HG03571 (cell line): ENCODE measurements around the gene PRSS27.
A peak's percentile ranks its signal among the peaks of the same experiment; 100 is the strongest.
"Not testable (repeated sequence)": the region's sequence is repeated elsewhere in the genome, so short reads cannot be mapped to it uniquely, and the experiment has no call there.

Source experiments
- ATAC-seq: cut with Tn5 transposase; IDR thresholded peaks from one replicate; pipeline ENCODE4 v1.9.1; 2021; ENCODE audit not compliant: unreplicated experiment

Gene PRSS27

DNA sequence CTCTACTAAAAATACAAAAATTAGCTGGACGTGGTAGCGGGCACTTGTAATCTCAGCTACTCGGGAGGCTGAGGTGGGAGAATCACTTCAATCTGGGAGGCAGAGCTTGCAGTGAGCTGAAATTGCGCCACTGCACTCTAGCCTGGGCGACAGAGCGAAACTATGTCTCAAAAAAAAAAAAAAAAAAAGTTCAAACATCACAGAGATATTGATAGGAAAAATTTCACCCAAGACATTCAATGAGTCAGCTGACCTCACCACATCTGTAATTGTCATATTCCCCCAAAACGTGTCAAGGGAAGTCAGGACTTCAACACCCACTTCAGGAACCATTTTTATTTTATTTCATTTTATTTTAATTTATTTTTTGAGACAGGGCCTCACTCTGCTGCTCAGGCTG lies 8.0 kb upstream of the PRSS27 start:
- no peak for ATAC-seq

DNA sequence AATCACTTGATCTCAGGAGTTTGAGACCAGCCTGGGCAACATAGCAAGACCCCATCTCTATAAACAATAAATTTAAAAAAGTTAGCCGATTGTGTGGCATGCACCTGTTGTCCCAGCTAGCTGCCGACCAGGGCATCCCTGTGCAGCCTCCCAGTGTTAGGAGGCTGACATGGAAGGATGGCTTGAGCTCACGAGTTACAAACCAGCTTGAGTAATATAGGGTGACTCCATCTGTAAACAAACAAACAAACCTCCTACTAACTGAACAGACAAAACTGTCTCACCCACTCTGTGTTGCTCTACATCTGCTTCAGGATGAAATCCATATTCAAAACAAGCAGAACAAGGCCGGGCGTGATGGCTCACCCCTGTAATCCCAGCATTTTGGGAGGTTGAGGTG lies 6.9 kb upstream of the PRSS27 start:
- no peak for ATAC-seq

DNA sequence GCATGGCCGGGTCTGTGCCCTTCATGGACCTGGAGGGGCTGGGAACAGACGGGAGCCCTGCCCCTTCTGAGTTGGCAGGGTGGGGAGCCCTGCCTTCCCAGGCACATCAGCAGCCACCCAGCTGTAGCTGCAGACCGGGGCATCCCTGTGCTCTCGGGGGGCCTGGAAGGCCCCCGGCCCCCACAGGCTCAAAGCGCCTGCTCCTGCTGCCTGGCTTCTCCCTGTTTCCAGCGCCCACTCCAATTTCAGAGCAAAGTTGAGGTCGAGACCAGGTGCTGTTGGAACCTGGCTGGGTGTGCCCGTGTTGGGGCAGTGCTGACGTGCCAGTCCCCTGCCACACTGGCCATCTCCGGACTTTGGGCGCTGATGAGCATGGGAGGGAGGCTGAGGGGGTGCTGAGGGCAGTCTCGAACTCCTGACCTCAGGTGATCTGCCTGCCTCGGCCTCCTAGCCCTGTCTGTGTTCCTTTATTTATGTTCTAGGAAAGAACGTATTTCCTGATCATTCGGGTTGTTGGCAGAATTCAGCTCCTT lies 4.9 kb upstream of the PRSS27 start:
- no peak for ATAC-seq

DNA sequence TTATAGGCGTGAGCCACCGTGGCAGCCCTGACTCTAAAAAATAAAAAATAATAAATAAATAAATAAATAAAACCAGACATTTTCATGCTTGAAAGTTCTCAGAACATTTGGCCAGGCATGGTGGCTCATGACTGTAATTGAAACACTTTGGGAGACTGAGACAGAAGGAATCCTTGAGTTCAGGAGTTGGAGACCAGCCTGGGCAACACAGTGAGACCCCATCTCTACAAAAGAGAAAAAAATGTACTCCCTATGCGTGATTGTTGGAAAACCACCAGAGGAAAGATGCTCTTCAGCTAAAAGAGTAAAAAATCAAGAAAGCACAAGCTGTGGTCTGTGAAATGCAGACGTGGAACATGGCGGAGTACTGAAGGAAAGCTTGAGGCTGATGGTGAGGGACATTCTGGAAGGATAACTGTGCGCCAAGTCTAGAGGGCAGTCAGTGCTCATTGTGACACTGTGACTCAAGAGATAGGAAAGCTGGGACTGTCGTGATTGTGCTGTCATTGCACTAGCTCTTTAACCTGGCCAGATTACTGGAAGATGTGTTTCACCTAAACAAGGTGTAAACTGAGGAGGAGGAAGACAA lies 4.2 kb upstream of the PRSS27 start:
- no peak for ATAC-seq

DNA sequence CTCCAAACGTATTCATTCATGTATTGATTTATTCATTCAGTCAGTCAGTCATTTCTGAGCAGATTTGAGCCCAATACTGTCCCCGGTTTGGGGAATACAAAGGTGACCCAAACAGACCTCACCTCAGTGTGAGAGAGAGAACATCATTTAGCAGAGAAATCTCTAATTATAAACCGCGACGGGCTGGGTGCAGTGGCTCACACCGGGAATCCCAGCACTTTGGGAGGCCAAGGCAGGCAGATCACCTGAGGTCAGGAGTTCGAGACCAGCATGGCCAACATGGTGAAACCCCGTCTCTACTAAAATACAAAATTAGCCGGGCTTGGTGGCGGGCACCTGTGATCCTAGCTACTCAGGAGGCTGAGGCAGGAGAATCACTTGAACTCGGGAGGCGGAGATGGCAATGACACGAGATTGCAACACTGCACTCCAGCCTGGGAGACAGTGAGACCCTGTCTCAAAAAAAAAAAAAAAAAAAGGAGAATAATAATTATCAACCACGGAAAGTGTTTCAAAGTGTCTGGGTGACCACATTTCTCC lies 1.7 kb upstream of the PRSS27 start:
- not testable (repeated sequence) for ATAC-seq

DNA sequence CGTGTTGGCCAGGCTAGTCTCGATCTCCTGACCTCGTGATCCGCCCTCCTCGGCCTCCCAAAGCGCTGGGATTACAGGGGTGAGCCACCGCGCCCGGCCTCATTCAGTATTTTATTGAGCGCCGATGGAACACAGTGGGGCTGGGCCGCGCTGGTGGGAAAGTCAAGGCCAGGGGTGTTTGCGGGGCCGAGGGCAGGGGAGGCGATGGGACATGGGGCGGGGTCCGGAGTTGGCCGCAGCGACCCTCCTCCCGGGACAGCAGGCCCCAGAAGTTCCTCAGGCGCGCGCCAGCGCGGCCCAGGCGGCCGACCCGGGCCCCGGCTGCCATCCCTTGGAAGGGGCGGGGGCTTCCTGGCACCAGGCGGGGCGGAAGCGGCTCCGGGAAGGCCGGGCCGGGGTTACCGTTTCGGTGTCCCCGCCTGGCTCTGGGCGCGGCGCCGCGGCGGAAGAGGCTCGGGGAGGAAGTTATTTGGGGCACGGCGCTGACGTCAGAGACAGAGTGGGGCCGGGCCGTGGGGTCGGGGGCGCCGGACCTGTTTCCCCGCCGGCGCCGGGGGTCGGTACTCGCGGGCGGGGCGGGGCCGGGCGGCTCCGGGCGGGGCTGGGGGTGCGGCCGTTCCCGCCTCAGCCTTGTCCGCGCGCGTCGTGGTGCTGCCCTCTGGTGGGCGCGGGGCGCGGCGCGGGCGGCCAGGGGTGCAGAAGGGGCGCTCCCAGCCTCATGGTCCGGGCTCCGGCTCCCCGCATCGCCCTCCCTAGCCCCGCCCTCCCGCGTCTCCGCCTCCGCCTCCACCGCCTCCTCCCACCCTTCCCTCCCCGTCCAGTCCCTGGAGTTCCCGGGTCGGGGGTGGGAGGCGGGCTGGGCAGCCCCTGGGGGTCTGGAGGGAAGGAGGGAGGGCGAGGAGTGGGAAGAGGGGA lies 952 bp upstream of the PRSS27 start:
- ATAC-seq: peak; percentile 73

DNA sequence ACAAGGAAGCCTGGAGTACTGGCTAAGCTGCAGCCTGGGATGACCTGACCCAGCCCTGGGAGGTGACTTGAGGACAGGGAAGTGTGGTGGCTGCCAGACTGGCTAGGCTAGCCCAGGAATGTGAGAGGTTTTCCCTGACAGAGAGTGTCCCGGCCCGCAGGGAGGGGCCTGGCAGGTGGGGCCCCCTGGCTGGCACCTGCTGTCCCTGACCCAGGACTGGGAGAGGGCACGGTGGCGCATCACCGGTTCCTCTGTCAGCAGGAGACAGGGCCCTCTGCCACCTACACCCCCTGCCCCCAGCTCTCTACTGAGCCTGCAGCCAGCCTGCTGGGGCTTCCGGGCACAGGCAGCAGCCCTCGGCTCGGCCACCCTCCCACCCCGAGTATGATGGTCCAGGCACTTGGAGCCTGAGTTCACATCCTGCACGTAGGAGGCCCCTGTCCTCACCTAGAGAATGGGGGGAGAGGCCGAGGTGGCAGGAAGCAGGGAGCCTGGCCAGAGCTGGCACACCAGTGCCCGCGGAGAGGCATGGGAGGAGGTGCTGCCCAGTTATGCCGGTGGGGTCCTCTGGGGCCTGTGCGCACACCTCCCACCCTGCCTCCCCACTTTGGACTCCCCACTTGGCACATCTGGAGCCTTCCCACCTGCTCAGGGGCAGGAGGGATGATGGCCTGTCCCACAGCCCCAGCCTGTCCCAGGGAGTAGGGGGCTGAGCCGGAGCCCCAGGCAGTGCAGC lies 528 bp downstream of the PRSS27 start:
- no peak for ATAC-seq

DNA sequence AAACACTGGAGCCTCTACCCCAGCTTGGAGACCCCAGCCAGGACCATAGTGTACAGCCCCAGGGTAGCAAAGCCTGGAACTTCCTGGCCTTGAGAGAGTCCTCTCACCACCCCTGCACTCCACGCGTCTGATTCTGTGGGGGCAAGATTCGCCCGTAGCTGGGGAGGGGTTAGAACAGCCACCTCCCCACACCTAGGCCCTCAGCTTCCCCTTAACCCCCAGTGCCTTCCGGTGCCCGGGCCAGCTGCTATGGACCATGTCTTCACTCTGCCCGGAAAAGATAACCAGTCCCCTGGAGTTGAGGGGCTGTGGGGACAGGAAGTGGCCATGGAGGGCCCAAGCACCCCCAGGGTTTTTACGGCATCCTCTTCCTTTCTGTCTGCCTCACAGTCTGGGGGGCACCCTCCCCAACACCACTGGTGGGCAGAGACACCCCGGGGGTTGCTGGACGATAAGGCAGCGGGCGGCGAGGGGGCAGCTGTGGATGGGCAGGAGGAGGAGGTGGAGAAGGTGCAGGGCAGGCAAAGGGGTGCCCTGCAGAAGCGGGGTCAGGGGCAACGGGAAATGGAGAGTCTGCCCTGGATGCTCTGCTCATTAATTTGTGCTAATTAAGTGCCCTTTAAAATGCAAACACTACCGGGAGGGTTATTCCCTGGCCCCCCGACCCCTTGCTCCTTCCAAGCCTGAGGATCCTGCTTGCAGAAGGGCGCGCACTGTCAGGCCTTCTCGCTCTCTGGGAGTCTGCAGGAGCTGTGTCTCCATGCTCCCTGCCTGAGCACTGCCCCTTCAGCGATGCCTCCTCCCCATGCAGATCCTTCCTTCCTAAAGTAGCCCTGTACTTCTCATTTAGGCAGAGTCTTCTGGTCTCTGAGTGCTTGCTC lies 2.4 kb downstream of the PRSS27 start:
- no peak for ATAC-seq

DNA sequence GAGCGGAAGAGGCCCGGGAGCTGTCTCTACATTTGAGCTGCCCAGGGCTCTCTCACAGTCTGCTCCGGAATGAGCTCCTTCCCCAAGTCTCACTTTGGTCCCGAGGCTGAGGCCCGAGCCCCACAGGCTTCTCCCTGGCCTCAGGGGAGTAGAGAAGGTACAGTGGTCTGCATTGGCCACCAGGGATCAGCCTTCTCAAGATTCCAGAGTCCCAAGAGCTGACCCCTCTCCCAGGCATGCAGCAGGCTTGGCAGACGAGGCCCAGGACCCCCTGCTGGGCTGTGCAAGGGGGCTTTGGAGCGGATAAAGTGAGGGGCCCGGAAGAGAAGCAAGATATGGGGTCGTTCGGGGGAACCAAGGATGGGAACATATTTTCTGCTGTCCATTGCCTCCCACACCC lies 3.1 kb downstream of the PRSS27 start:
- ATAC-seq: no peak

DNA sequence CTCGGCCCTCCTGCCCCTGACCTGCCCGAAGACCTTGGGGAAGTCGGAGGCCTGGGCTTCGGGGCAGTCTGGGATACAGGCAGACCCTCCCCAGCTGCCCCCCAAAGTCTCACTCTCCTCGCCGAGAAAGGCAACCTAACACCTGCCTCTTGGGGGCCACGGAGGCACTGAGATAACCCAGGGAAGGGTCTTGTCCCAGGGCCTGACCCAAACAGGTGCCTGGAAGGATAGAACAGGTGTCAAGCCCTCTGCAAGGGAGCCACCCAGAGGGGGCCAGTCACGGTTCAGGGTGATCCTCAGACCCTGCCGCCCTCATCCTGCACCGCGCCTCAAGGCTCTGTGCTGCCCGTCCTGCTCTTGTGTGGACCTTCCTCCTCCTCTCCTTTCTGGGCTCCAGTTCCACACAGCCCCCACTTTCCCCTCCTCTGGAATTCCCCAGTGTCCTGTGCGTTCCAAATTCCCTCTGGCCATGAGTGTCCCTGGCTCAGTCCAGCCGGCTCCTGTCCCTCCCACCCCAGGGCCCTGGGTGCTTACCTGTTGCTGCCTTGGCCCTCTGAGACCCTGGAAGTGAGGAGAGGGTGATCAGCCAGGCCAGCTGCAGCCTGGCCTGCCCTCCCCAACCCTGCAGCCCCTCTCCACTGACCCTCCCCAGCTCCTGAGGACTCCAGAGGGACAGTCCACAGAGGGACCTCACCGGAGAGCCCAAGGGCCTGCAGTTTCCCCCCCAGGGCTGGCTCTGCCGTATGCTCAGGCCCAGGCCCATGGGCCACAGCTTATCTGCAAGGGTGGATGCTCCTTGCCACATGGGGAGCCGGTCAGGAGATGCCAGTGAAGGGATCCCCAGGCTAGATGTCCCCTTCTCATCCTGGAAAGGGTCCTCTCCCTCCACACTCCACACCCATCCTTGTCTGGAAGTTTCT lies 3.8 kb downstream of the PRSS27 start:
- no peak for ATAC-seq

DNA sequence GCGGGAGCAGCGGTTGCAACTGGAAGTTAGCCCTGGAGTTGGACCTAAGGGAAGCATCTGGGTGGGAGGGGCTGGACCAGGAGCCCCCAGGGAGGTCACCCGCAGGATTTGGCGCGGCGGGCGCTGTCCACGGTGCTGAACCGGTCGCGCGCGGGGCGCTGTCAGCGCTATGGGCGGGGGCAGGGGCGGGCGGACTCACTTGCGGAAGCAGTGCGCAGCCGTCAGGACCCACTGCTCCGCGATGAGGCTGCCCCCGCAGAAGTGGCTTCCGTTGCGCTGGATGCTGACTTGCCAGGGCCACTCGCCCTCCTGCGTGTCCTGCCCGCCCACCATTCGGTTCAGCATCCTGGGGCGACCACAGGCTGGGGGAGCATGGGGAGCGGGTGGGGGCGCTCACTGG lies 4.5 kb downstream of the PRSS27 start:
- no peak for ATAC-seq

DNA sequence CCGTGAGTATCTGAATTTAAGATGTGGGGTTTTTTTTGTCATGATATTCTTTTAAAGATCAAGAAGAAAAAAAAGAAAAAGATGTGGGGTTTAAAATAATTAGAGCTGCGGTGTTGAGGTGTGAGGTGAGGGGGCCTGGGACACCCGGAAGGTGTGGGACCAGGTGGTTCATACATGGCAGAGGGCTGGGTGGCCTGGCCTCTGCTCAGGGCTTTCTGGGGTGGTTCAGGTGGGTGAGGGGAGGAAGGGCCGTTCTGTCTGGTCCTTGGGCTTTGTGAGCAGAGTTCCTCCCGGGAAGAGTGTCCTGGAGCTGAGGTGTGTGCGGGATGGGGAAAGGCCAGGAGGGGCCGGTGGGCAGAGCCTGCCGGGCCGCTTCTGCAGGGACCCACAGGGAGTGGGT lies 5.0 kb downstream of the PRSS27 start:
- no peak for ATAC-seq

DNA sequence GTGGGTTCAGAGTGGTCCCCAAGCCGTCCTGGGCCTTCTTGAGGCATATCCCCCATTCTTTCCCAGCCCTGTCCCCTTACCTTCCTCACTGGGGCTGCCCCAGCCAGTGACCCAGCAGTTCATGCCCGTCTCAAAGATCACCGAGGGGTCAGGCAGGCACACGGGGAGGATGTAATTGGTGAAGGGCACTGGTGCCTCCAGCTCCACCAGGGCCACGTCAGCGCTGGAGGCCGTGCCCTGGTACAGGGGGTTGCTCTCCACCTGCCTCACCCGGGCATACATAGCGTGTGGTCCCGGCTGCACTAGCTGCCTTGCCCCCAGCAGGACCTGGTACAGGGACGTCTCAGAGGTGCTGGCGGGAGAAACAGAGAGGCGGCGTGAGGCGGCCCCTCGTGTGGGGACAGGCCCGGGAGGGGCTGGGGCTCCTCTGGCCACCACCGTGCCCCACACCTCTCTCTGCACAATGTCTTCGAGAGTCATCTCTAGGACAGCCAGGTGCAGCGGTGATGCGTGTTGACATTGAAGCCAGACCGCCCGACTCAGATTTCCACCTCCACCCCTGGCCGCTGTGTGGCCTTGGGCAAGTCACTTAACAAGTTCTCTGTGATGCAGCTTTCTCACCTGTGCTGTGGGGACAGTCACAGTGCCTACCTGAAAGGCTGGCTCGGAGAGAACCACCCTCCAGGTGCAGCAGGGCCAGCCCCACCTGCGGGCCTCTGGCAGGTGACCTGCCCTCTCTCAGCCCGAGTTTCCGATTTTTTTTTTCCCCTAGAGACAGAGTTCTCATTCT lies 5.8 kb downstream of the PRSS27 start:
- ATAC-seq: no peak

DNA sequence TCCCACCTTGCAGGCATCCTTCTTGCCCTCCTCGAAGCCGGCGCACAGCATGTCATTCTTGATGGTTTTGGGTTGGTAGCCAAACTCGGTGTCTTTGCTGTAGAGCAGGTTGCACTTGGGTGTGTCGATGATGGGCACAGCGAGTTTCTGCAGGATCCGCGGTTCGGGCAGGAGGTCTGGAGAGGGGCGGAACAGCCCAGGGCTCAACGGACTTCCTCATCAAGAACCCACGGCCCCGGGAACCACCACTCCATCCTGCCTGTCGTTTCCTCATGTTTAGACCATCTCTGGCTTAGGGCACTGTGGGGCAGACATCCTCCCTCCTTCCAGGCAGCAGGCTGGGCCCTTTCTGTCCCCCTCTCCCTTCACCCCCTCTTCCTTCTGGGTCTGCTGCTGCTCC lies 6.5 kb downstream of the PRSS27 start:
- no peak for ATAC-seq

DNA sequence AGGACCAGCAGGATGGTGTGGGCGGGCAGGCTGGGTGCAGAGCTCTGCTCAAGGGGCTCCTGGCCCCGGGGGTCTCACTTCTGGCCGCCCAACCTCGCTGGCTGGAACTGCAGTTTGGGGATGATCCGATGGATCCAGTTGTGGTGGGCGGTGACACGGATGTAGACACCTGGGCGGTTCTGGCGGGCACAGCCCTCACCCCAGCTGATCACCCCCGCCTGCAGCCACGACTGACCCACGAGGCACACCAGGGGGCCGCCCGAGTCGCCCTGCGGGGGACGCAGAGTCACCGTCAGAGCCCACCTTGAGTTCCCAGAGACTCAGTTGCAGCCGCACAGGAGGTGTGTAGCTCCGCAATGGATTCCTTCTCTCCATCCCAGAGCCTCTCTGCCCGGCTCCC lies 7.5 kb downstream of the PRSS27 start:
- no peak for ATAC-seq

DNA sequence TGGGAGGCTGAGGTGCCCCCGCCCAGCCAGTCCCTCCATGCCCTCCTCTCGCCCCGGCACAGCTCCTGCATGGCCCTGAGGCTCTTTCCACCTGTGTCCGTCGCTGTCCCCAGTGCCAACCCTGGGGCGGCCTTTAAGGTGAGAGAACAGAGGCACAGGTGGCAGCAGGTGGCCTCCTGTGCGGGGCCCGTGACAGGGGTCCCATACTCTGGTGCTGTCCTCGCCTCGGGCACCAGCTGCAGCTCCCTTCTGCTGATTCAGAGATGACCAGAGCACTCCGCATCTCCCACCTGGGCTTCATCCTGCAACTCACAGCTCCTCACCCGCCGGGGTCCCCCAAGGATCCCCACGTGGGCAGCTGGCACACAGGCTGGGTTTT lies 8.0 kb downstream of the PRSS27 start:
- ATAC-seq: no peak

DNA sequence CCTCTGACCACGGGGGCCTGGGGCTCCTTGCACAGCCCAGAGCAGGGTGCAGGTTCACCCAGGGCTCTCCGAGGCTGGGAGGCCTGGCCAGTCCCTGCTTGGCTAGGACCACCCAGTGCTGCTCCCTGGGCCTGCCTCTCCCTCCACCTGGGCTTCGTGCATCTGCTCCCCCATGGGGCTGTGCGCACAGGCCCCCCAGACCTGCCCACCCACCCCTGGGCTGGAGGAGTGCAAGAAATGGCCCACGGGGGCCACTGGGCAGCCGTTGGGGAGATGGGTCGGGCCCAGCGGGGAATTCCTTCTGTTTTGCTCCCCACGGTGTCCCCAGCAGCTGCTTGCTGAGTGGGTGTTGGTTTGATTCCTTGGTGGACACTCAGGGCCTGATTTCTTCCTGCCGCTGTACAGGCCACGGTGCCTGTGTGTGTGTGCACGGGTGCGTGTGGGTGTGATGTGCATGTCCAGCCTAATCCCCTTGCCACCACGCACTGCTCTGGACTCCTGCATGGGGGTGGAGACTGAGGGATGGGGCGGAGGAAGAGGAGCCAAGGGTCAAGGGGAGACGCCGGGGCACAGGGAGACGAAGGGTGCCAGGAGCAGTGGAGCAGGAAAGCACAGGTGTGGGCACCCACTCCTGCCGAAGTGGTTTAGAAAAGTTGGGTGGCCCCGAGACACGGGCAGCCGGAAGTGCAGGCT lies 8.5 kb downstream of the PRSS27 start:
- ATAC-seq: no peak

DNA sequence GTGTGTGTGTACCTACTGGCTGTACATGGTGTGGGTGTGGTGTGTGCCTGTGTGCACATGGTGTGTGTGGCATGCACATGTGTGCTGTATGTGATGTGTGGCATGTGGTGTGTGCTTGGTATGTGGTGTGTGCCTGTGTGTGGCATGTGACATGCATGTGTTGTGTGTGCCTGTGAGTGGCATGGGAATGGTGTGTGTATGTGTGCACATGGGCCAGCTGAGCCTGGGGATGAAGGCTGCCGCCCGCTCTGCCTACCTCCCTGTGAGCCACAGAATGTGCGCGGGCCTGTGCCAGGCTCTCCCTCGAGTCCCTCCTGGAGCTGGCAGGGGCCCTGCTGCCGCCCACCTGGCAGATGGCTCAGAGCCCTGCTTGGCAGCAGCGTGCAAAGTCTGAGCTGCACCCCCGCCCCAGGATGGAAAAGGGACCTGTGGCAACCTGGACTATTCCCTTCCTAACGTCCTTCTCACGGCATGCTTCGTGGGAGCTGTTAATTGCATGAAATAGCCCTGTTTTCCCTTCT lies 9.3 kb downstream of the PRSS27 start:
- no peak for ATAC-seq
